SK-N-SH treated with all-trans-retinoic acid at 6 μM for 48 hours (cell line): ENCODE data around the gene VMP1.
A peak's percentile ranks its signal among the peaks of the same experiment; 100 is the strongest.

Experiments
- GLIS3 ChIP-seq: fragments of 250-450 bp; sonication (Bioruptor Pico); IDR thresholded peaks from 2 replicates; pipeline ENCODE4 v1.5.0; 2020; ENCODE audit warnings: mild to moderate bottlenecking, moderate library complexity
- PPARA ChIP-seq: fragments of 250-450 bp; sonication (Bioruptor Pico); IDR thresholded peaks from 2 replicates; pipeline ENCODE4 v1.5.0; 2020; ENCODE audit warnings: mild to moderate bottlenecking, borderline replicate concordance
- RARB ChIP-seq: fragments of 250-450 bp; sonication (Bioruptor Pico); IDR thresholded peaks from 2 replicates; pipeline ENCODE4 v1.8.0; 2021; ENCODE audit warnings: mild to moderate bottlenecking, moderate library complexity
- TCF4 ChIP-seq: fragments of 250-450 bp; sonication (Bioruptor Pico); IDR thresholded peaks from 2 replicates; pipeline ENCODE4 v1.8.0; 2021; ENCODE audit warnings: mild to moderate bottlenecking, moderate library complexity, borderline replicate concordance
- TOX ChIP-seq: fragments of 250-450 bp; sonication (Bioruptor Pico); IDR thresholded peaks from 2 replicates; pipeline ENCODE4 v1.8.0; 2021; ENCODE audit warnings: mild to moderate bottlenecking, moderate library complexity, borderline replicate concordance
- ZC3H10 ChIP-seq: fragments of 250-450 bp; sonication (Bioruptor Pico); IDR thresholded peaks from 2 replicates; pipeline ENCODE4 v1.5.1; 2021; ENCODE audit warnings: mild to moderate bottlenecking, moderate library complexity
- ZFP3 ChIP-seq: fragments of 250-450 bp; sonication (Bioruptor Pico); IDR thresholded peaks from 2 replicates; pipeline ENCODE4 v1.5.0; 2020; ENCODE audit warnings: mild to moderate bottlenecking, moderate library complexity
- ZFP30 ChIP-seq: fragments of 450-650 bp; formaldehyde crosslinking; IDR thresholded peaks from 2 replicates; pipeline ENCODE4 v1.5.0; 2022; ENCODE audit warnings: mild to moderate bottlenecking, moderate library complexity
- ZNF565 ChIP-seq: fragments of 450-650 bp; formaldehyde crosslinking; conservative IDR thresholded peaks from 2 replicates; pipeline ENCODE4 v1.5.0; 2020; ENCODE audit warnings: low read depth, mild to moderate bottlenecking, moderate library complexity
- TF ChIP-seq, protein P1 (sequence below): fragments of 250-450 bp; sonication (Bioruptor Pico); IDR thresholded peaks from 2 replicates; pipeline ENCODE4 v1.5.0; 2020; ENCODE audit warnings: mild to moderate bottlenecking, moderate library complexity
- TF ChIP-seq, protein P2 (sequence below): fragments of 250-450 bp; sonication (Bioruptor Pico); IDR thresholded peaks from 2 replicates; pipeline ENCODE4 v1.8.0; 2020; ENCODE audit warnings: mild to moderate bottlenecking, moderate library complexity, borderline replicate concordance
- TF ChIP-seq, protein P3 (sequence below): fragments of 250-450 bp; sonication (Bioruptor Pico); IDR thresholded peaks from 2 replicates; pipeline ENCODE4 v1.5.1; 2020; ENCODE audit warnings: low read depth, mild to moderate bottlenecking, moderate library complexity

DNA sequence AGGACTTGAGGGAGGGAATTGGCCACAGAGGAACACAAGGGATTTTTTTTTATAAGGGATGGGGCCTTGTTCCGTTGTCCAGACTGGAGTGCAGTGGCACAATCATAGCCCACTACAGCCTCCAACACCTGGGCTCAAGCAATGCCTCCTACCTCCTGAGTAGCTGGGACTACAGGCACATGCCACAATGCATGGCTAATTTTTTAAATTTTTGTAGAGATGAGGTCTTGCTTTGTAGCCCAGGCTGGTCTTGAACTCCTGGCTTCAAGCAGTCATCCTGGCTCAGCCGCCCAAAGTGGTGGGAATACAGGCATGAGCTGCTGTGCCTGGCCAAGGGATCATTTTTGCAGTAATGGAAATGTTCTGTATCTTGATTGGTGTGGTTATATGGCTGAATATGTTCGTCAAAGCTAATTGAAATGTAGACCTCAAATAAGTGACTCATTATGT is 56.9 kb downstream of the VMP1 start:
- TF ChIP-seq, protein P1, sequence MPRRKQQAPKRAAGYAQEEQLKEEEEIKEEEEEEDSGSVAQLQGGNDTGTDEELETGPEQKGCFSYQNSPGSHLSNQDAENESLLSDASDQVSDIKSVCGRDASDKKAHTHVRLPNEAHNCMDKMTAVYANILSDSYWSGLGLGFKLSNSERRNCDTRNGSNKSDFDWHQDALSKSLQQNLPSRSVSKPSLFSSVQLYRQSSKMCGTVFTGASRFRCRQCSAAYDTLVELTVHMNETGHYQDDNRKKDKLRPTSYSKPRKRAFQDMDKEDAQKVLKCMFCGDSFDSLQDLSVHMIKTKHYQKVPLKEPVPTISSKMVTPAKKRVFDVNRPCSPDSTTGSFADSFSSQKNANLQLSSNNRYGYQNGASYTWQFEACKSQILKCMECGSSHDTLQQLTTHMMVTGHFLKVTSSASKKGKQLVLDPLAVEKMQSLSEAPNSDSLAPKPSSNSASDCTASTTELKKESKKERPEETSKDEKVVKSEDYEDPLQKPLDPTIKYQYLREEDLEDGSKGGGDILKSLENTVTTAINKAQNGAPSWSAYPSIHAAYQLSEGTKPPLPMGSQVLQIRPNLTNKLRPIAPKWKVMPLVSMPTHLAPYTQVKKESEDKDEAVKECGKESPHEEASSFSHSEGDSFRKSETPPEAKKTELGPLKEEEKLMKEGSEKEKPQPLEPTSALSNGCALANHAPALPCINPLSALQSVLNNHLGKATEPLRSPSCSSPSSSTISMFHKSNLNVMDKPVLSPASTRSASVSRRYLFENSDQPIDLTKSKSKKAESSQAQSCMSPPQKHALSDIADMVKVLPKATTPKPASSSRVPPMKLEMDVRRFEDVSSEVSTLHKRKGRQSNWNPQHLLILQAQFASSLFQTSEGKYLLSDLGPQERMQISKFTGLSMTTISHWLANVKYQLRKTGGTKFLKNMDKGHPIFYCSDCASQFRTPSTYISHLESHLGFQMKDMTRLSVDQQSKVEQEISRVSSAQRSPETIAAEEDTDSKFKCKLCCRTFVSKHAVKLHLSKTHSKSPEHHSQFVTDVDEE (CRISPR knock-in tag) = no peak
- TF ChIP-seq PPARA (no peak), RARB (CRISPR knock-in tag) (no peak), ZFP3 (CRISPR knock-in tag) (no peak), ZNF565 (CRISPR knock-in tag) (no peak), TCF4 (no peak), TOX (CRISPR knock-in tag) (no peak; the same call in 1 of the 2 replicates), ZFP30 (no peak), ZC3H10 (peak; percentile 73), GLIS3 (no peak)
- TF ChIP-seq, protein P2, sequence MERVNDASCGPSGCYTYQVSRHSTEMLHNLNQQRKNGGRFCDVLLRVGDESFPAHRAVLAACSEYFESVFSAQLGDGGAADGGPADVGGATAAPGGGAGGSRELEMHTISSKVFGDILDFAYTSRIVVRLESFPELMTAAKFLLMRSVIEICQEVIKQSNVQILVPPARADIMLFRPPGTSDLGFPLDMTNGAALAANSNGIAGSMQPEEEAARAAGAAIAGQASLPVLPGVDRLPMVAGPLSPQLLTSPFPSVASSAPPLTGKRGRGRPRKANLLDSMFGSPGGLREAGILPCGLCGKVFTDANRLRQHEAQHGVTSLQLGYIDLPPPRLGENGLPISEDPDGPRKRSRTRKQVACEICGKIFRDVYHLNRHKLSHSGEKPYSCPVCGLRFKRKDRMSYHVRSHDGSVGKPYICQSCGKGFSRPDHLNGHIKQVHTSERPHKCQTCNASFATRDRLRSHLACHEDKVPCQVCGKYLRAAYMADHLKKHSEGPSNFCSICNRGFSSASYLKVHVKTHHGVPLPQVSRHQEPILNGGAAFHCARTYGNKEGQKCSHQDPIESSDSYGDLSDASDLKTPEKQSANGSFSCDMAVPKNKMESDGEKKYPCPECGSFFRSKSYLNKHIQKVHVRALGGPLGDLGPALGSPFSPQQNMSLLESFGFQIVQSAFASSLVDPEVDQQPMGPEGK (CRISPR knock-in tag) = no peak
- TF ChIP-seq, protein P3, sequence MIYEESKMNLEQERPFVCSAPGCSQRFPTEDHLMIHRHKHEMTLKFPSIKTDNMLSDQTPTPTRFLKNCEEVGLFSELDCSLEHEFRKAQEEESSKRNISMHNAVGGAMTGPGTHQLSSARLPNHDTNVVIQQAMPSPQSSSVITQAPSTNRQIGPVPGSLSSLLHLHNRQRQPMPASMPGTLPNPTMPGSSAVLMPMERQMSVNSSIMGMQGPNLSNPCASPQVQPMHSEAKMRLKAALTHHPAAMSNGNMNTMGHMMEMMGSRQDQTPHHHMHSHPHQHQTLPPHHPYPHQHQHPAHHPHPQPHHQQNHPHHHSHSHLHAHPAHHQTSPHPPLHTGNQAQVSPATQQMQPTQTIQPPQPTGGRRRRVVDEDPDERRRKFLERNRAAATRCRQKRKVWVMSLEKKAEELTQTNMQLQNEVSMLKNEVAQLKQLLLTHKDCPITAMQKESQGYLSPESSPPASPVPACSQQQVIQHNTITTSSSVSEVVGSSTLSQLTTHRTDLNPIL (CRISPR knock-in tag) = no peak
